Lung (tissue), 12 donors: ENCODE results near the gene GRIA1. TPM values are rescaled to one million over a fixed set of nuclear protein-coding genes. Genes with fewer than 3 reads are reported as not detected.

Experiments
- ATAC-seq: fragments of 200-7000 bp; cut with Tn5 transposase; one replicate; pipeline ENCODE4 v1.9.1; 2020; ENCODE audit warnings: moderate number of reproducible peaks; ENCODE audit not compliant: insufficient read depth, low FRiP score
- DNase-seq, 3 donors: peaks; one replicate each; pipeline ENCODE4 v3.0.0-alpha.2; 2013 to 2017
- H3K27ac ChIP-seq, 2 donors: one replicate each; pipeline ENCODE4 v1.5.1; 2013; ENCODE audit warnings: mild to moderate bottlenecking in 2 of 2, moderate library complexity in 2 of 2, control low read depth in 1 of 2, inconsistent platforms in 1 of 2, low read depth in 1 of 2, low read length in 1 of 2
- H3K27me3 ChIP-seq, 3 donors: one replicate each; pipeline ENCODE4 v1.5.1; 2013; ENCODE audit warnings: low read length in 2 of 3; ENCODE audit not compliant: control insufficient read depth in 3 of 3, insufficient read depth in 3 of 3
- H3K36me3 ChIP-seq, 4 donors: one replicate each; pipeline ENCODE4 v1.5.1; 2013; ENCODE audit warnings: low read length in 4 of 4, mild to moderate bottlenecking in 1 of 4, moderate library complexity in 1 of 4; ENCODE audit not compliant: control insufficient read depth in 4 of 4, insufficient read depth in 4 of 4
- H3K4me1 ChIP-seq, 5 donors: one replicate each; pipeline ENCODE4 v1.5.1; 2013; ENCODE audit warnings: low read length in 5 of 5, mild to moderate bottlenecking in 2 of 5, moderate library complexity in 1 of 5; ENCODE audit not compliant: control insufficient read depth in 5 of 5, insufficient read depth in 5 of 5
- H3K4me3 ChIP-seq: one replicate; pipeline ENCODE4 v1.5.1; 2013; ENCODE audit warnings: mild to moderate bottlenecking, control low read depth, moderate library complexity
- H3K9ac ChIP-seq, 2 donors: one replicate each; pipeline ENCODE4 v1.5.1; 2013; ENCODE audit warnings: low read length in 2 of 2, control low read depth in 1 of 2; ENCODE audit not compliant: insufficient read depth in 1 of 2
- H3K9me3 ChIP-seq, 4 donors: one replicate each; pipeline ENCODE4 v1.5.1; 2013; ENCODE audit warnings: low read length in 3 of 4, mild to moderate bottlenecking in 1 of 4, moderate library complexity in 1 of 4; ENCODE audit not compliant: control insufficient read depth in 4 of 4, insufficient read depth in 3 of 4
- WGBS, 2 donors: extraction: QIAGEN DNeasy Blood & Tissue Kit; methylation state at CpG; one replicate each; pipeline ENCODE4 v1.1.7; 2013; 5-methylcytosine and 5-hydroxymethylcytosine counted together
- polyA plus RNA-seq, 2 donors: library from polyadenylated mRNA; stranded (reverse); fragments of 200-250 nt; gene quantifications; one replicate each; pipeline ENCODE4 v1.2.1, GENCODE V29; 2013
- total RNA-seq, 2 donors: library from RNA; depleted of rRNA in 1 of 2; stranded (reverse); fragments of >200 nt in 1 of 2; gene quantifications; one replicate each; pipeline ENCODE4 v1.2.1, GENCODE V29; 2014 to 2021
- TF ChIP-seq, protein P1 (sequence below): IDR thresholded peaks from 2 replicates; pipeline ENCODE4 v1.5.1; 2012; ENCODE audit warnings: mild to moderate bottlenecking; ENCODE audit errors: control extremely low read depth, extremely low read depth
- donor health status: control.
- donor health status: control.
- donor health status: Bipolar disorder and iron deficiency.
- donor health status: healthy.
- donor health status: DM: yes; HTN: yes; CAD: no.

Gene GRIA1
- total and polyA plus RNA-seq, 4 donors = 1.1 to 12.5 (median 2.0) TPM

GRCh38 chr5:153676406-153676805, 185.9 kb downstream of the GRIA1 start:
- H3K27me3 ChIP-seq = no peaks in the 10 kb centered on the region
- H3K4me1 ChIP-seq = peaks cover 0 to 46% (median 15%) of the 10 kb centered on the region in 5 donors
- no peak overlapping the region for H3K4me3 ChIP-seq
- no peak overlapping the region for H3K27ac ChIP-seq
- H3K36me3 ChIP-seq = no peaks in the 10 kb centered on the region
- H3K9me3 ChIP-seq = peaks cover 0 to 3% (median 0%) of the 10 kb centered on the region in 4 donors
- DNase-seq = peak; percentile 18 to 81 (median 74)
- H3K9ac ChIP-seq = no peak overlapping the region
- WGBS, 2 donors = 52 to 65% methylated on average over 3 of the region's 3 CpGs
- TF ChIP-seq, protein P1, sequence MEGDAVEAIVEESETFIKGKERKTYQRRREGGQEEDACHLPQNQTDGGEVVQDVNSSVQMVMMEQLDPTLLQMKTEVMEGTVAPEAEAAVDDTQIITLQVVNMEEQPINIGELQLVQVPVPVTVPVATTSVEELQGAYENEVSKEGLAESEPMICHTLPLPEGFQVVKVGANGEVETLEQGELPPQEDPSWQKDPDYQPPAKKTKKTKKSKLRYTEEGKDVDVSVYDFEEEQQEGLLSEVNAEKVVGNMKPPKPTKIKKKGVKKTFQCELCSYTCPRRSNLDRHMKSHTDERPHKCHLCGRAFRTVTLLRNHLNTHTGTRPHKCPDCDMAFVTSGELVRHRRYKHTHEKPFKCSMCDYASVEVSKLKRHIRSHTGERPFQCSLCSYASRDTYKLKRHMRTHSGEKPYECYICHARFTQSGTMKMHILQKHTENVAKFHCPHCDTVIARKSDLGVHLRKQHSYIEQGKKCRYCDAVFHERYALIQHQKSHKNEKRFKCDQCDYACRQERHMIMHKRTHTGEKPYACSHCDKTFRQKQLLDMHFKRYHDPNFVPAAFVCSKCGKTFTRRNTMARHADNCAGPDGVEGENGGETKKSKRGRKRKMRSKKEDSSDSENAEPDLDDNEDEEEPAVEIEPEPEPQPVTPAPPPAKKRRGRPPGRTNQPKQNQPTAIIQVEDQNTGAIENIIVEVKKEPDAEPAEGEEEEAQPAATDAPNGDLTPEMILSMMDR = no peak
- no peak for ATAC-seq

DNA sequence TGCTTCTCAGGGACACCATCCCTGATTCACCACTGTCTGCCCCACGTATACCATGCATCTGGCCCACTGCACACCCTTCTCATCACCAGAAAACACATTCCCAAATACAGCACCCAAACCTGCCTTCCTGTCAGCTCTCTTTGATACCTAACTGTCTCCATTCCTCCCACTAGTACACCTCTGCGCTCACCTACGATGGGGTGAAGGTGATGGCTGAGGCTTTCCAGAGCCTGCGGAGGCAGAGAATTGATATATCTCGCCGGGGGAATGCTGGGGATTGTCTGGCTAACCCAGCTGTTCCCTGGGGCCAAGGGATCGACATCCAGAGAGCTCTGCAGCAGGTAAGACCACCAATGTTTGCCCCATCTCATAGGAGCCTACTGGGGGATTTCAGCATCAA, 186.4 kb downstream of the GRIA1 start:
- no peaks in the 10 kb centered on the region for H3K27me3 ChIP-seq
- no peak overlapping the region for H3K9ac ChIP-seq
- WGBS, 2 donors = 89 to 90% methylated on average over 7 of the region's 7 CpGs
- DNase-seq (no peak), ATAC-seq (no peak)
- no peak overlapping the region for H3K27ac ChIP-seq
- H3K9me3 ChIP-seq = peaks cover 0 to 3% (median 0%) of the 10 kb centered on the region in 4 donors
- TF ChIP-seq, protein P1 = no peak
- H3K36me3 ChIP-seq = no peaks in the 10 kb centered on the region
- H3K4me1 ChIP-seq = peaks cover 0 to 46% (median 11%) of the 10 kb centered on the region in 5 donors
- no peak overlapping the region for H3K4me3 ChIP-seq

DNA sequence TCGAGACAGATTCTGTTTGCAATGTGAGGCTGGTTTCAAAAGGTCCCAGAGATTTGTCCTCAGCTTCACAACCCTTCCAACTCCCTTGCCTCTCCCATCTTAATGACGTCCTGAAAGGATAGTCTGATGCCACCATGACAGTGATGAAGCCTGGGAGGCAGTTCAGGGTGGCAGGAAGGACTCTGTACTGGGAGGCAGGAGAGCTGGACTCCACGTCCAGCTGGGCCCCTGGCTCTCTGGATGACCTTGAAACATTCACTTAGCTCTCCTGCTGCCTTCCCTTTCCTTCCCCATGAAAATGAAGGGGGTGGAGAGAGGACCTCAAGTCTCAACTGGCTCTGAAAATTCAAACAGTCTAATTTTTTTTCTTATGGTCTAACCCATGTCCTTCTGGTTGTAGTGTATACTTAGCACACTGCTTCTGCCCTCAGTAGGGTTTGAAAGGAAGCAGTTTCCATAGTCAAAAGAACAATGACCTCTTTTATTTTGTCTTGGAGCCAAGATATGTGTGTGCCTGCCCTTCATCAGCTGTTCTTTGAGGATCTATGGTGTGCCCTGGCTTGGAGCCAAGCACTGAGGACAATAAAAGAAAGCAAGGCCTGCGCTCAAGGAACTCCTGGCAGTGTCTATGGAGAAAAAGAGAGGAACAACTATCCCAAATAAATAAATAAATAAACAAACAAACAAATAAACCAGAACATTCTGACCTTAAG, 188.3 kb downstream of the GRIA1 start:
- Histone ChIP-seq H3K9ac (no peak overlapping the region), H3K27me3 (no peaks in the 10 kb centered on the region), H3K27ac (no peak overlapping the region), H3K36me3 (peaks cover 0 to 2% (median 0%) of the 10 kb centered on the region in 4 donors), H3K9me3 (peaks cover 0 to 3% (median 0%) of the 10 kb centered on the region in 4 donors), H3K4me3 (no peak overlapping the region), H3K4me1 (peaks cover 0 to 36% (median 8%) of the 10 kb centered on the region in 5 donors)
- 59 to 64% methylated on average over 4 of the region's 4 CpGs for WGBS, 2 donors
- ATAC-seq (no peak), DNase-seq (peak in 2 of 3 donors; percentile 51 to 59)
- TF ChIP-seq, protein P1 = no peak
